Liver (tissue), 9 donors: Measurements from ENCODE around the gene OR4K17. TPM values are rescaled to one million over a fixed set of nuclear protein-coding genes. Genes with fewer than 3 reads are reported as not detected.

Experiments used
- DNase-seq: peaks from one replicate; pipeline ENCODE4 v3.0.0-alpha.2; 2017; ENCODE audit warnings: low spot score
- H3K27ac ChIP-seq, 2 donors: one replicate each; pipeline ENCODE4 v1.7.0; 2013; ENCODE audit warnings: inconsistent platforms in 2 of 2, low read length in 2 of 2, control low read depth in 1 of 2, low read depth in 1 of 2, mild to moderate bottlenecking in 1 of 2
- H3K27me3 ChIP-seq, 4 donors: one replicate each; pipeline versions ENCODE4 v1.6.1 to v1.7.0; 2013; ENCODE audit warnings: low read length in 3 of 4, inconsistent platforms in 1 of 4, mild to moderate bottlenecking in 1 of 4, moderate library complexity in 1 of 4; ENCODE audit not compliant: control insufficient read depth in 4 of 4, insufficient read depth in 4 of 4
- H3K36me3 ChIP-seq, 4 donors: one replicate each; pipeline versions ENCODE4 v1.6.1 to v1.7.0; 2013; ENCODE audit warnings: low read length in 3 of 4, mild to moderate bottlenecking in 3 of 4, low read depth in 1 of 4, moderate library complexity in 1 of 4; ENCODE audit not compliant: control insufficient read depth in 4 of 4, insufficient read depth in 3 of 4
- H3K4me1 ChIP-seq, 4 donors: one replicate each; pipeline versions ENCODE4 v1.6.1 to v1.7.0; 2013; ENCODE audit warnings: low read length in 3 of 4, mild to moderate bottlenecking in 3 of 4, moderate library complexity in 1 of 4; ENCODE audit not compliant: control insufficient read depth in 4 of 4, insufficient read depth in 4 of 4
- H3K4me3 ChIP-seq, 3 donors: one replicate each; pipeline versions ENCODE4 v1.6.1 to v1.7.0; 2013; ENCODE audit warnings: low read length in 3 of 3, control low read depth in 1 of 3, low read depth in 1 of 3, mild to moderate bottlenecking in 1 of 3
- H3K9ac ChIP-seq, 2 donors: one replicate each; pipeline ENCODE4 v1.7.0; 2013; ENCODE audit warnings: low read length in 2 of 2, mild to moderate bottlenecking in 2 of 2, moderate library complexity in 2 of 2, control low read depth in 1 of 2, low read depth in 1 of 2
- H3K9me3 ChIP-seq, 4 donors: one replicate each; pipeline versions ENCODE4 v1.6.1 to v1.7.0; 2013; ENCODE audit warnings: low read length in 3 of 4; ENCODE audit not compliant: control insufficient read depth in 4 of 4
- ATF3 ChIP-seq: IDR thresholded peaks from 2 replicates; pipeline ENCODE4 v1.6.1; 2016; ENCODE audit warnings: antibody characterized with exemption
- CTCF ChIP-seq: fragments of 150-350 bp; IDR thresholded peaks from 2 replicates; pipeline ENCODE4 v1.5.1; 2017; ENCODE audit warnings: improper control_type of control experiment, low read depth, low read length; ENCODE audit not compliant: missing input control
- EGR1 ChIP-seq, 2 donors: IDR thresholded peaks; 2 replicates each; pipeline ENCODE4 v1.6.1; 2016 to 2018; ENCODE audit warnings: antibody characterized with exemption in 2 of 2, low read depth in 2 of 2
- FOXA1 ChIP-seq: IDR thresholded peaks from 2 replicates; pipeline ENCODE4 v1.6.1; 2016; ENCODE audit warnings: antibody characterized with exemption
- FOXA2 ChIP-seq: IDR thresholded peaks from 2 replicates; pipeline ENCODE4 v1.6.1; 2016; ENCODE audit warnings: antibody characterized with exemption
- GABPA ChIP-seq, 2 donors: IDR thresholded peaks in 1 of 2; conservative IDR thresholded peaks in 1 of 2; 2 replicates each; pipeline ENCODE4 v1.6.1; 2016; ENCODE audit warnings: antibody characterized with exemption in 2 of 2, mild to moderate bottlenecking in 1 of 2, moderate library complexity in 1 of 2
- HNF4A ChIP-seq, 2 donors: conservative IDR thresholded peaks; 2 replicates each; pipeline ENCODE4 v1.6.1; 2016; ENCODE audit warnings: antibody characterized with exemption in 2 of 2, mild to moderate bottlenecking in 2 of 2
- HNF4G ChIP-seq: IDR thresholded peaks from 2 replicates; pipeline ENCODE4 v1.6.1; 2016; ENCODE audit warnings: antibody characterized with exemption
- MAX ChIP-seq: IDR thresholded peaks from 2 replicates; pipeline ENCODE4 v1.6.1; 2016; ENCODE audit warnings: antibody characterized with exemption
- NR2F2 ChIP-seq: IDR thresholded peaks from 2 replicates; pipeline ENCODE4 v1.6.1; 2016; ENCODE audit warnings: antibody characterized with exemption
- RAD21 ChIP-seq, 2 donors: IDR thresholded peaks; 2 replicates each; pipeline ENCODE4 v1.6.1; 2016; ENCODE audit warnings: antibody characterized with exemption in 2 of 2, mild to moderate bottlenecking in 2 of 2
- REST ChIP-seq: IDR thresholded peaks from 2 replicates; pipeline ENCODE4 v1.6.1; 2016; ENCODE audit warnings: antibody characterized with exemption, mild to moderate bottlenecking
- RXRA ChIP-seq, 2 donors: IDR thresholded peaks; 2 replicates each; pipeline ENCODE4 v1.6.1; 2017 to 2018; ENCODE audit warnings: antibody characterized with exemption in 2 of 2, mild to moderate bottlenecking in 1 of 2
- SP1 ChIP-seq: IDR thresholded peaks from 2 replicates; pipeline ENCODE4 v1.6.1; 2018; ENCODE audit warnings: antibody characterized with exemption, mild to moderate bottlenecking
- TAF1 ChIP-seq: conservative IDR thresholded peaks from 2 replicates; pipeline ENCODE4 v1.6.1; 2016; ENCODE audit warnings: antibody characterized with exemption, mild to moderate bottlenecking
- ZBTB33 ChIP-seq: IDR thresholded peaks from 2 replicates; pipeline ENCODE4 v1.6.1; 2016; ENCODE audit warnings: antibody characterized with exemption
- polyA plus RNA-seq, 2 donors: library from polyadenylated mRNA; stranded (reverse) in 1 of 2; unstranded in 1 of 2; fragments of 200-250 nt in 1 of 2; fragments of >200 nt in 1 of 2; fragmentation: Nextera tagmentation in 1 of 2; extraction: Ambion mirVana in 1 of 2; gene quantifications; one replicate each; pipeline versions ENCODE4 v1.2.1 to v1.2.3, GENCODE V29; 2013 to 2015
- total RNA-seq, 2 donors: library from RNA; depleted of rRNA; stranded (reverse); fragments of >200 nt; gene quantifications; one replicate each; pipeline ENCODE4 v1.2.3, GENCODE V29; 2014
- donor health status: healthy.
- donor health status: healthy.
- donor health status: healthy.
- donor health status: healthy.
- donor health status: healthy.

The OR4K17 gene
- total and polyA plus RNA-seq, 4 donors, result not detected

GRCh38 chr14:20144820-20145219, 34.3 kb downstream of the OR4K17 start (continued):
- TF ChIP-seq CTCF (no peak), ZBTB33 (no peak), RXRA (IDR thresholded peaks at IDR 0.05) (no peak)

- DNase-seq, result no peak
- TF ChIP-seq REST (no peak), TAF1 (no peak), HNF4A (conservative IDR thresholded peaks at IDR 0.05) (no peak), FOXA1 (no peak), EGR1 (IDR thresholded peaks at IDR 0.05; ENCODE audit: low read depth in 2 of 2) (no peak), NR2F2 (no peak), GABPA (IDR thresholded peaks at IDR 0.05 in 1 of 2, conservative IDR thresholded peaks at IDR 0.05 in 1 of 2) (no peak), HNF4G (no peak), SP1 (no peak)
- Histone ChIP-seq H3K27ac (no peak overlapping the region), H3K27me3 (no peaks in the 10 kb centered on the region), H3K36me3 (no peaks in the 10 kb centered on the region), H3K9ac (no peak overlapping the region), H3K4me1 (no peaks in the 10 kb centered on the region), H3K4me3 (no peak overlapping the region), H3K9me3 (peaks cover 0 to 8% (median 4%) of the 10 kb centered on the region in 4 donors)
Observed at GRCh38 chr14:20164462-20164861, 53.9 kb downstream of the OR4K17 start.

- H3K36me3 ChIP-seq, result no peaks in the 10 kb centered on the region
- no peak overlapping the region for H3K4me3 ChIP-seq
- H3K27ac ChIP-seq, result no peak overlapping the region
- no peak for DNase-seq
- H3K4me1 ChIP-seq, result no peaks in the 10 kb centered on the region
- no peak overlapping the region for H3K9ac ChIP-seq
- no peaks in the 10 kb centered on the region for H3K27me3 ChIP-seq
- peaks cover 0 to 8% (median 4%) of the 10 kb centered on the region in 4 donors for H3K9me3 ChIP-seq
- TF ChIP-seq HNF4G, result no peak
- no peak for TF ChIP-seq ZBTB33
- TF ChIP-seq REST, result no peak
- no peak for TF ChIP-seq TAF1
- no peak for TF ChIP-seq MAX
- TF ChIP-seq FOXA2, result no peak
- TF ChIP-seq RXRA (IDR thresholded peaks at IDR 0.05), result no peak
- no peak for TF ChIP-seq HNF4A (conservative IDR thresholded peaks at IDR 0.05)
- no peak for TF ChIP-seq NR2F2
- no peak for TF ChIP-seq FOXA1
- TF ChIP-seq GABPA (IDR thresholded peaks at IDR 0.05 in 1 of 2, conservative IDR thresholded peaks at IDR 0.05 in 1 of 2), result no peak
- no peak for TF ChIP-seq RAD21 (IDR thresholded peaks at IDR 0.05)
- TF ChIP-seq ATF3, result no peak
Observed at GRCh38 chr14:20167091-20167490, 56.6 kb downstream of the OR4K17 start.
